Neuronal stem cell (in vitro differentiated cells): ENCODE results near the gene ATG4D.
A peak's percentile ranks its signal among the peaks of the same experiment; 100 is the strongest.

ENCODE experiments used
- DNase-seq: peaks from one replicate; pipeline ENCODE4 v3.0.0-alpha.2; 2013; ENCODE audit warnings: low spot score
- H2AFZ ChIP-seq: one replicate; pipeline ENCODE4 v1.6.1; 2013; ENCODE audit warnings: mild to moderate bottlenecking, low read length, inconsistent platforms
- H2AK5ac ChIP-seq: 2 replicates; pipeline ENCODE4 v1.6.1; 2013; ENCODE audit warnings: low read depth, mild to moderate bottlenecking, inconsistent platforms, low read length, moderate library complexity, mixed read lengths
- H2BK120ac ChIP-seq: 2 replicates; pipeline ENCODE4 v1.6.1; 2013; ENCODE audit warnings: low read depth, mild to moderate bottlenecking, inconsistent platforms, low read length, moderate library complexity, mixed read lengths
- H2BK12ac ChIP-seq: one replicate; pipeline ENCODE4 v1.6.1; 2013; ENCODE audit warnings: low read length, inconsistent platforms
- H2BK15ac ChIP-seq: 2 replicates; pipeline ENCODE4 v1.6.1; 2013; ENCODE audit warnings: mild to moderate bottlenecking, low read length, inconsistent platforms, mixed read lengths
- H2BK5ac ChIP-seq: one replicate; pipeline ENCODE4 v1.6.1; 2013; ENCODE audit warnings: inconsistent platforms, mild to moderate bottlenecking, low read length, moderate library complexity
- H3K14ac ChIP-seq: one replicate; pipeline ENCODE4 v1.6.1; 2013; ENCODE audit warnings: low read length, inconsistent platforms
- H3K18ac ChIP-seq: 2 replicates; pipeline ENCODE4 v1.6.1; 2013; ENCODE audit warnings: low read length, inconsistent platforms
- H3K23ac ChIP-seq: 2 replicates; pipeline ENCODE4 v1.6.1; 2013; ENCODE audit warnings: low read depth, mild to moderate bottlenecking, mixed read lengths, low read length, inconsistent platforms; ENCODE audit not compliant: poor library complexity
- H3K27ac ChIP-seq: replicated peaks from 3 replicates; pipeline ENCODE4 v1.5.1; 2013; ENCODE audit warnings: low read length, inconsistent platforms
- H3K27me3 ChIP-seq, 3 experiments: 2 replicates each; pipeline ENCODE4 v1.6.1; 2013; ENCODE audit warnings: low read length in 3 of 3, mild to moderate bottlenecking in 2 of 3, inconsistent platforms in 1 of 3, low read depth in 1 of 3, mixed read lengths in 1 of 3, moderate library complexity in 1 of 3; ENCODE audit not compliant: control insufficient read depth in 3 of 3, insufficient read depth in 3 of 3
- H3K36me3 ChIP-seq, 2 donors: replicated peaks in 1 of 2; 2 replicates each; pipeline ENCODE4 v1.6.1; 2013; ENCODE audit warnings: low read length in 2 of 2; ENCODE audit not compliant: control insufficient read depth in 2 of 2, insufficient read depth in 2 of 2
- H3K4ac ChIP-seq: 2 replicates; pipeline ENCODE4 v1.6.1; 2013; ENCODE audit warnings: inconsistent platforms, mild to moderate bottlenecking, low read length, moderate library complexity
- H3K4me1 ChIP-seq, 2 donors: 1 replicate in 1 of 2; 2 replicates in 1 of 2; pipeline ENCODE4 v1.6.1; 2013; ENCODE audit warnings: low read length in 2 of 2, low read depth in 1 of 2; ENCODE audit not compliant: control insufficient read depth in 2 of 2, insufficient read depth in 1 of 2
- H3K4me2 ChIP-seq: one replicate; pipeline ENCODE4 v1.6.1; 2013; ENCODE audit warnings: mild to moderate bottlenecking, low read length, inconsistent platforms; ENCODE audit not compliant: insufficient read depth, poor library complexity, severe bottlenecking
- H3K4me3 ChIP-seq, 2 donors: 2 replicates each; pipeline ENCODE4 v1.5.1; 2013; ENCODE audit warnings: low read length in 2 of 2, mild to moderate bottlenecking in 2 of 2, inconsistent platforms in 1 of 2, moderate library complexity in 1 of 2
- H3K79me1 ChIP-seq: one replicate; pipeline ENCODE4 v1.6.1; 2013; ENCODE audit warnings: low read depth, mild to moderate bottlenecking, inconsistent platforms, low read length, moderate library complexity
- H3K9ac ChIP-seq: one replicate; pipeline ENCODE4 v1.6.1; 2013; ENCODE audit warnings: mild to moderate bottlenecking, low read depth, low read length, inconsistent platforms; ENCODE audit not compliant: poor library complexity
- H3K9me3 ChIP-seq, 2 donors: replicated peaks in 1 of 2; 2 replicates each; pipeline versions ENCODE3 to v1.6.1; 2013; ENCODE audit warnings: low read length in 2 of 2, mild to moderate bottlenecking in 2 of 2, inconsistent platforms in 1 of 2, low read depth in 1 of 2, mixed read lengths in 1 of 2, moderate library complexity in 1 of 2; ENCODE audit not compliant: control insufficient read depth in 2 of 2, insufficient read depth in 1 of 2
- H4K8ac ChIP-seq: one replicate; pipeline ENCODE4 v1.6.1; 2013; ENCODE audit warnings: low read depth, mild to moderate bottlenecking, inconsistent platforms, low read length, moderate library complexity
- H4K91ac ChIP-seq: one replicate; pipeline ENCODE4 v1.6.1; 2013; ENCODE audit warnings: low read length, low read depth, mild to moderate bottlenecking, inconsistent platforms; ENCODE audit not compliant: poor library complexity
- WGBS, 2 donors: extraction: QIAGEN DNeasy Blood & Tissue Kit; methylation state at CpG; one replicate each; pipeline ENCODE4 v1.1.7; 2013; ENCODE audit warnings: missing lambda C conversion rate in 2 of 2, mixed read lengths in 1 of 2; ENCODE audit not compliant: insufficient read length in 2 of 2, insufficient replicate concordance in 1 of 2; ENCODE audit errors: extremely low coverage in 2 of 2; 5-methylcytosine and 5-hydroxymethylcytosine counted together

The ATG4D gene

DNA sequence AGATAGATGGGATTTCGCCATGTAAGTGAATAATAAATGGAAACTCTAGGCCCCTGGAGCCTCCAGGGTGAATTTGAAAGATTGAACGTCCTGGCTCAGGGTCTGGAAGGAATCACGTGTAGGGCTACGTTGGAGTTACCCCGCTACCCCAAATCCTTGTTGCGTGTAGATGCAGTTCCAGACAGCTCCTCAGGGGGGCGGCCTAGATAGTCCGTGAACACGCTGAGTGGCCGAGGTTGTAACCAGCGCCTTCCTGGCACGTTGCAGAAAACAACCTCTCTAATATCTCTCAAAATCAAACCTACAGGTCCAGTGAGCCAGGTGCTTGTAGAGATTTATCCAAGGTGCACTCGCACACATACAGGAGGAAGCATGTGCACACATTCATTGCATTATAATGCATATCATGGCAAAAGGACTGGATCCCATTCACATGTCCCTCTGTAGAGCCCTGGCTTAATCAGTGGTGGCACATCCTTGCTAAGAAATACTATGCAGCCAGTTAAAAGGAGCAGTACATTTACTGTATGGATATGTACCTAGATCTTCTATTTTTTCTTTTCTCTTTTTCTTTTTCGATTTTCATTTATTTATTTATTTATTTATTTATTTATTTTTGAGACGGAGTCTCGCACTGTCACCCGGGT lies 38.0 kb upstream of the ATG4D start:
- Histone ChIP-seq H3K27me3 (peaks cover 0 to 6% (median 0%) of the 10 kb centered on the region in 3 experiments), H4K91ac (no peak overlapping the region), H3K4me1 (peaks cover 5 to 8% of the 10 kb centered on the region in 2 donors), H3K4me3 (no peak overlapping the region), H3K4me2 (no peak overlapping the region), H2BK15ac (no peak overlapping the region), H2BK5ac (no peak overlapping the region), H3K14ac (no peak overlapping the region), H3K23ac (no peak overlapping the region), H2AFZ (peak overlapping the region; percentile 46), H2BK12ac (no peak overlapping the region), H3K9ac (no peak overlapping the region), H2AK5ac (no peak overlapping the region), H3K27ac (no peak overlapping the region), H3K9me3 (no peaks in the 10 kb centered on the region), H2BK120ac (no peak overlapping the region), H3K79me1 (peaks cover 10% of the 10 kb centered on the region), H4K8ac (no peak overlapping the region), H3K18ac (no peak overlapping the region), H3K4ac (no peak overlapping the region), H3K36me3 (no peaks in the 10 kb centered on the region)
- no CpG with 5 or more reads among the region's 17 CpGs for WGBS, 2 donors
- DNase-seq = peak; percentile 65

DNA sequence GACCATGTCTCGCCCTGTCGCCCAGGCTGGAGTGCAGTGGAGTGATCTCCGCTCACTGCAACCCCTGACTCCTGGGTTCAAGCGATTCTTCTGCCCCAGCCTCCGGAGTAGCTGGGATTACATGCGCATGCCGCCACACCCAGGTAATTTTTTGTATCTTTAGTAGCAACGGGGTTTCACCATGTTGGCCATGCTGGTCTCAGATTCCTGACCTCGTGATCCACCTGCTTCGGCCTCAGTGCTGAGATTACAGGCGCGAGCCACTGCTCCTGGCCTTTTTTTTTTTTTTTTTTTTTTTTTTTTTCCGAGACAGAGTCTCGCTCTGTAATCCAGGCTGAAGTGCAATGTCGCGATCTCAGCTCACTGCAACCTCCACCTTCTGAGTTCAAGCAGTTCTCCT lies 35.7 kb upstream of the ATG4D start:
- no peak overlapping the region for H3K14ac ChIP-seq
- peaks cover 0 to 2% of the 10 kb centered on the region in 2 donors for H3K4me1 ChIP-seq
- H3K9me3 ChIP-seq = no peaks in the 10 kb centered on the region
- no peak overlapping the region for H3K23ac ChIP-seq
- H2BK15ac ChIP-seq = no peak overlapping the region
- H2BK12ac ChIP-seq = peak overlapping the region; percentile 41
- no peak overlapping the region for H3K27ac ChIP-seq
- no peak overlapping the region for H2AFZ ChIP-seq
- H3K9ac ChIP-seq = no peak overlapping the region
- peaks cover 0 to 25% (median 2%) of the 10 kb centered on the region in 3 experiments for H3K27me3 ChIP-seq
- no peak for DNase-seq
- H3K4me2 ChIP-seq = no peak overlapping the region
- H3K4ac ChIP-seq = no peak overlapping the region
- no peak overlapping the region for H3K4me3 ChIP-seq
- no peak overlapping the region for H4K91ac ChIP-seq
- no CpG with 5 or more reads among the region's 16 CpGs for WGBS, 2 donors
- no peaks in the 10 kb centered on the region for H3K36me3 ChIP-seq
- no peak overlapping the region for H3K18ac ChIP-seq
- no peak overlapping the region for H2AK5ac ChIP-seq
- H3K79me1 ChIP-seq = peaks cover 3% of the 10 kb centered on the region
- no peak overlapping the region for H2BK120ac ChIP-seq
- H2BK5ac ChIP-seq = no peak overlapping the region
- H4K8ac ChIP-seq = no peak overlapping the region

DNA sequence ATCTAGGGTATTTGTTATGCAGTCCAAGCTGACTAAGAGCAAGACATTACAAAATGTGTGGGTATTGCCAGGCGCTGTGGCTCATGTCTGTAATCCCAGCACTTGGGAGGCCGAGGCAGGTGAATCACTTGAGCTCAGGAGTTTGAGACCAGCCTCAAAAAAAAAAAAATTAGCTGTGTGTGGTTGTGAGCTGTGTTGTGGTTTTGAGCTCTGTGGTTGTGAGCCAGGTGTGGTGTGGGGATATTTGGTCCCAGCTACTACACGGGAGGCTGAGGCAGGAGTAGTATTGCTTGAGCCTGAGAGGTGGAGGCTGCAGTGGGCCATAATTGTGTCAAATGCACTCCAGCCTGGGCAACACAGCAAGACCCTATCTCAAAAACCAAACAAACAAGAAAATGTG lies 35.0 kb upstream of the ATG4D start:
- Histone ChIP-seq H3K4me1 (peaks cover 0 to 2% of the 10 kb centered on the region in 2 donors), H2AFZ (no peak overlapping the region), H3K23ac (no peak overlapping the region), H4K91ac (no peak overlapping the region), H3K79me1 (no peaks in the 10 kb centered on the region), H4K8ac (no peak overlapping the region), H2BK12ac (no peak overlapping the region), H3K4me2 (no peak overlapping the region), H2BK15ac (no peak overlapping the region), H3K18ac (no peak overlapping the region), H3K36me3 (peaks cover 0 to 3% of the 10 kb centered on the region in 2 donors), H3K27me3 (peaks cover 0 to 32% (median 8%) of the 10 kb centered on the region in 3 experiments), H3K9me3 (peaks cover 0 to 3% of the 10 kb centered on the region in 2 donors), H3K4ac (no peak overlapping the region), H2AK5ac (no peak overlapping the region), H2BK120ac (no peak overlapping the region), H3K4me3 (no peak overlapping the region), H3K27ac (no peak overlapping the region), H3K9ac (no peak overlapping the region), H2BK5ac (no peak overlapping the region), H3K14ac (no peak overlapping the region)
- WGBS, 2 donors = no CpG with 5 or more reads among the region's 3 CpGs
- no peak for DNase-seq

DNA sequence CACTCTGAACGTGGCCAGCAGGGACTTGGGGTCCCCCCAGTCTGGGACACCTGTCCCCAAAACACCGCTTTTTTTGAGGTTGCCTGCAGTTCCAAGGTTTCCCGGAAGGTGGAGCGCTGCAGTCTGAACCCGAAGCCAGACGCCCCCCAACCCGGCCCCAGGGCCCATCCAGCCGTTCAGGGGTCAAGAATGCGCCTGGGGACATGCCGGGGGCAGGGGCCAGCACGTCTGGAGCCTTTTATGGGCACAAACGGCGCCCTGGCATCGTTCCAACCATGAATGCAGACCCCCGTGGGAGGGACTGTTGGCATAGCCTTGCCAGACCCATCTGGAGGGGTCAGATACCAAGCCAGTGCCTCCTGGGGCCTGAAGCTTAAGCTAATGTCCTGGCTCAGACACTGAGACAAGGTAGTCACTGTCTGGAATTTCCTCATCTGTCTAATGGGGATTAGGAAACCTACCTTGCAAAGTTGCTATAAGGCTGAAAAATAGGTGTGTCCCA lies 33.4 kb upstream of the ATG4D start:
- no peak overlapping the region for H2BK15ac ChIP-seq
- no CpG with 5 or more reads among the region's 15 CpGs for WGBS, 2 donors
- peak; percentile 58 for DNase-seq

More for the DNA sequence above, 33.4 kb upstream of the ATG4D start:
- H3K14ac ChIP-seq = peak overlapping the region; percentile 38
- no peaks in the 10 kb centered on the region for H3K79me1 ChIP-seq
- no peak overlapping the region for H4K91ac ChIP-seq
- H3K4me2 ChIP-seq = peak overlapping the region; percentile 25
- peak overlapping the region; percentile 66 for H2BK5ac ChIP-seq
- no peak overlapping the region for H2BK120ac ChIP-seq
- H2AFZ ChIP-seq = peak overlapping the region; percentile 88
- H3K23ac ChIP-seq = no peak overlapping the region
- no peak overlapping the region for H3K4me3 ChIP-seq
- no peak overlapping the region for H2AK5ac ChIP-seq
- peaks cover 0 to 3% of the 10 kb centered on the region in 2 donors for H3K9me3 ChIP-seq
- H3K9ac ChIP-seq = no peak overlapping the region
- H3K18ac ChIP-seq = peak overlapping the region; percentile 94
- no peak overlapping the region for H4K8ac ChIP-seq
- H3K27me3 ChIP-seq = peaks cover 0 to 49% (median 19%) of the 10 kb centered on the region in 3 experiments
- peak overlapping the region; percentile 22 for H2BK12ac ChIP-seq
- H3K27ac ChIP-seq = no peak overlapping the region
- H3K4ac ChIP-seq = no peak overlapping the region
- H3K4me1 ChIP-seq = peaks cover 0 to 2% of the 10 kb centered on the region in 2 donors
- H3K36me3 ChIP-seq = peaks cover 0 to 3% of the 10 kb centered on the region in 2 donors
